ENCODE results near the gene PCDH15.

The PCDH15 gene

GRCh38 chr10:54708021-54708420 is 93.0 kb downstream of the PCDH15 start:
- no peak for DNase-seq (ENCODE audit: low read depth)

- DNase-seq (ENCODE audit: low read depth): no peak
Measured at GRCh38 chr10:54702583-54703485, 98.2 kb downstream of the PCDH15 start.

GRCh38 chr10:54691331-54691730 is 109.7 kb downstream of the PCDH15 start:
- no peak for DNase-seq (ENCODE audit: low read depth)

GRCh38 chr10:54682554-54682953 is 118.5 kb downstream of the PCDH15 start:
- DNase-seq (ENCODE audit: low read depth): no peak

GRCh38 chr10:54681136-54681535 is 119.9 kb downstream of the PCDH15 start:
- DNase-seq (ENCODE audit: low read depth): no peak

- no peak for DNase-seq (ENCODE audit: low read depth)
Measured at GRCh38 chr10:54667136-54667535, 133.9 kb downstream of the PCDH15 start.

GRCh38 chr10:54666192-54666591 is 134.8 kb downstream of the PCDH15 start:
- DNase-seq (ENCODE audit: low read depth): no peak

GRCh38 chr10:54665095-54665494 is 135.9 kb downstream of the PCDH15 start:
- DNase-seq (ENCODE audit: low read depth): no peak

- no peak for DNase-seq (ENCODE audit: low read depth)
Measured at GRCh38 chr10:54660397-54660796, 140.6 kb downstream of the PCDH15 start.

GRCh38 chr10:54656643-54657042 is 144.4 kb downstream of the PCDH15 start:
- DNase-seq (ENCODE audit: low read depth): no peak

GRCh38 chr10:54653518-54653917 is 147.5 kb downstream of the PCDH15 start:
- DNase-seq (ENCODE audit: low read depth): no peak

- no peak for DNase-seq (ENCODE audit: low read depth)
Measured at GRCh38 chr10:54650547-54650946, 150.5 kb downstream of the PCDH15 start.

- no peak for DNase-seq (ENCODE audit: low read depth)
Measured at GRCh38 chr10:54622017-54622416, 179.0 kb downstream of the PCDH15 start.

GRCh38 chr10:54620352-54620751 is 180.7 kb downstream of the PCDH15 start:
- DNase-seq (ENCODE audit: low read depth): no peak

GRCh38 chr10:54614072-54614471 is 187.0 kb downstream of the PCDH15 start:
- DNase-seq (ENCODE audit: low read depth): no peak

- no peak for DNase-seq (ENCODE audit: low read depth)
Measured at GRCh38 chr10:54613162-54613561, 187.9 kb downstream of the PCDH15 start.

GRCh38 chr10:54609423-54609822 is 191.6 kb downstream of the PCDH15 start:
- no peak for DNase-seq (ENCODE audit: low read depth)

- no peak for DNase-seq (ENCODE audit: low read depth)
Measured at GRCh38 chr10:54607983-54608382, 193.0 kb downstream of the PCDH15 start.

GRCh38 chr10:54594289-54594688 is 206.7 kb downstream of the PCDH15 start:
- no peak for DNase-seq (ENCODE audit: low read depth)

GRCh38 chr10:54587971-54588370 is 213.1 kb downstream of the PCDH15 start:
- DNase-seq (ENCODE audit: low read depth): no peak

GRCh38 chr10:54585572-54585971 is 215.5 kb downstream of the PCDH15 start:
- DNase-seq (ENCODE audit: low read depth): no peak

- no peak for DNase-seq (ENCODE audit: low read depth)
Measured at GRCh38 chr10:54577682-54578081, 223.3 kb downstream of the PCDH15 start.

GRCh38 chr10:54576541-54576940 is 224.5 kb downstream of the PCDH15 start:
- DNase-seq (ENCODE audit: low read depth): no peak

- DNase-seq (ENCODE audit: low read depth): no peak
Measured at GRCh38 chr10:54559498-54559897, 241.5 kb downstream of the PCDH15 start.

All from amniotic epithelial cell (primary cell).